Cardiac fibroblast (primary cell): ENCODE data around the gene OR6B1.
"Not testable (repeated sequence)": the region's sequence is repeated elsewhere in the genome, so short reads cannot be mapped to it uniquely, and the experiment has no call there.

ENCODE experiments used
- DNase-seq, 2 donors: peaks; one replicate each; pipeline versions ENCODE4 v3.0.0 to v3.0.0-alpha.2; 2010; ENCODE audit warnings: low read depth in 2 of 2
- H3K4me3 ChIP-seq, 2 donors: replicated peaks in 1 of 2; 1 replicate in 1 of 2; 2 replicates in 1 of 2; pipeline ENCODE4 v1.5.1; 2011; ENCODE audit warnings: low read depth in 2 of 2, low read length in 2 of 2, mild to moderate bottlenecking in 2 of 2, moderate library complexity in 1 of 2
- CTCF ChIP-seq: IDR thresholded peaks from one replicate; pipeline ENCODE4 v1.5.1; 2011; ENCODE audit warnings: low read depth, mild to moderate bottlenecking, low read length, inconsistent platforms

The OR6B1 gene

GRCh38 chr7:144035385-144035784, 35.3 kb downstream of the OR6B1 start:
- no peak for DNase-seq
- no peak overlapping the region for H3K4me3 ChIP-seq
- no peak for TF ChIP-seq CTCF

- no peak for TF ChIP-seq CTCF
- H3K4me3 ChIP-seq, result no peak overlapping the region
- DNase-seq, result peak; percentile 27 to 59
Measured at GRCh38 chr7:144036302-144036885, 36.3 kb downstream of the OR6B1 start.

- DNase-seq, result no peak
- TF ChIP-seq CTCF, result no peak
- H3K4me3 ChIP-seq, result no peak overlapping the region
Measured at GRCh38 chr7:144037414-144038035, 37.4 kb downstream of the OR6B1 start.

- TF ChIP-seq CTCF, result no peak
- H3K4me3 ChIP-seq, result no peak overlapping the region
- DNase-seq, result no peak
Measured at GRCh38 chr7:144038887-144039286, 38.8 kb downstream of the OR6B1 start.

GRCh38 chr7:144048648-144049047, 48.5 kb downstream of the OR6B1 start, which contains the start of gene OR2A5:
TSS of gene OR2A5 (plus strand) at chr7:144048948. CDS start at chr7:144050402, 1,454 bp downstream.
- no peak within 1 kb of the TSS for H3K4me3 ChIP-seq
- no peak for DNase-seq
- no peak for TF ChIP-seq CTCF

GRCh38 chr7:144049491-144049890, 49.4 kb downstream of the OR6B1 start:
- no peak overlapping the region for H3K4me3 ChIP-seq
- TF ChIP-seq CTCF, result no peak
- no peak for DNase-seq

GRCh38 chr7:144050093-144050492, 50.0 kb downstream of the OR6B1 start:
- no peak for TF ChIP-seq CTCF
- no peak for DNase-seq
- no peak overlapping the region for H3K4me3 ChIP-seq

GRCh38 chr7:144050884-144051283, 50.8 kb downstream of the OR6B1 start:
- not testable (repeated sequence) for DNase-seq, H3K4me3 ChIP-seq
